ENCODE results near the gene AQP6.

Gene AQP6

DNA sequence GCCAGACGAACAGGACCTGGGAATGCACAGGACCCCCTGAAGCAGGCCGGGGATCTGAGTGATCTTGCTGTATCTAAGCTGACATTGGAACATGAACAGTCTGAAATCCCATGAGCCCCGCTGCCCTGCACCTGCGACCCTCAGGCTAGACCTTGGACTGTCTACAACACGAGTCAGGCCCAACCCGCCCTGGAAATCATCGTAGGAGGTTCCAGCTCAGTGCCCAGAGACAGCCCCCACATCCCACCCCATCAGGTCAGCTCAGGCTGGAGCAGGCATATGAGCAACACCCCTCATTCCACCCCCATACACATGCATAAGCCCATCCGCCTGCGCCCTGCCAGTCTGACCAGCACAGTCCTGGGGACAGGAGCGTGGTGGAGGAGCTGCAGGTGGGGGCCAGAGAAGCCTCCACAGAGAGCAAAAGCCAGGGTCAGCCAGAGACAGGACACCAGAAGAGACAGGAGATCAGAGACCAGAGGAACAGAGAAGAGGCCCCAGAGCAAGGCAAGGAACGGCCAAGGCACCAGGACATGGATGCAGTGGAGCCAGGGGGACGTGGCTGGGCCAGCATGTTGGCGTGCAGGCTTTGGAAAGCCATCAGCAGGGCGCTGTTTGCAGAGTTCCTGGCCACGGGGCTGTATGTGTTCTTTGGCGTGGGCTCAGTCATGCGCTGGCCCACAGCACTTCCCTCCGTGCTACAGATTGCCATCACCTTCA lies at the start of gene AQP6:
TSS of gene AQP6 (plus strand) at position 307 of the 720 bp plus-strand sequence. CDS start at position 534, 227 bp downstream.
- DNase-seq: no peak

GRCh38 chr12:49923035-49923644 lies 49.6 kb upstream of the AQP6 start:
- no peak for DNase-seq

DNA sequence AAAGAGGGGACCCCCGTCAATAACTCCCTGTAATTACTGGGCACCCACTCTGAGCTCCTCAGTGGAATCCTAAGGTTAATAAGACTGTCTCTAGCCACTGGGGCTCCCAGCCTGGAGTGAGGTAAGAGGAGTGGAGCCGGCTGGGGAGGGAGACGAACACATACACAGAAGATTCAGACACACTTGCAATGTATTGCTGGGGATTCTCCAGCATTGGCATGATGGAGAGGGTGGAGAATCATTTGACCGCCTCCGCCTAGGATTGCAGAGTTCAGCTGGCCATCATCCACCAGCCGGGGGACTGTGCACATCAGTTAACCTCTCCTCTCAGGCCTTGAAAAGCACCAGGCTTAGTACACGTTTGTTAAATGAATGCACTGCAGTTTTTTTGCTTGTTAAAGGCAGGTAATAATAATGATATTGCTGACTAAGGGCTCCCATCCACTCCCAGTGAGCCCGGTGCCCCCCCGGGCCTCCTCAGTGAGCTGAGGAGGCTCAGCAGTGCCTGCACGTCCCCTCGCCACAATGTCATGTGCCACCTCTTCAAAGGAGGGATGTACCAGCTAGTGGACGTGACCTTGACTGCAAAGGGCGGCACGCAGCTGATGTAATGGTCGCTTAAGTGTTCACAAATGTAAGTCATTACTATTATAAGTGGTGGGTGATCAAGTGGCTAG lies 48.7 kb upstream of the AQP6 start:
- no peak for DNase-seq

- no peak for DNase-seq
Measured at GRCh38 chr12:49924628-49925246, 48.0 kb upstream of the AQP6 start.

DNA sequence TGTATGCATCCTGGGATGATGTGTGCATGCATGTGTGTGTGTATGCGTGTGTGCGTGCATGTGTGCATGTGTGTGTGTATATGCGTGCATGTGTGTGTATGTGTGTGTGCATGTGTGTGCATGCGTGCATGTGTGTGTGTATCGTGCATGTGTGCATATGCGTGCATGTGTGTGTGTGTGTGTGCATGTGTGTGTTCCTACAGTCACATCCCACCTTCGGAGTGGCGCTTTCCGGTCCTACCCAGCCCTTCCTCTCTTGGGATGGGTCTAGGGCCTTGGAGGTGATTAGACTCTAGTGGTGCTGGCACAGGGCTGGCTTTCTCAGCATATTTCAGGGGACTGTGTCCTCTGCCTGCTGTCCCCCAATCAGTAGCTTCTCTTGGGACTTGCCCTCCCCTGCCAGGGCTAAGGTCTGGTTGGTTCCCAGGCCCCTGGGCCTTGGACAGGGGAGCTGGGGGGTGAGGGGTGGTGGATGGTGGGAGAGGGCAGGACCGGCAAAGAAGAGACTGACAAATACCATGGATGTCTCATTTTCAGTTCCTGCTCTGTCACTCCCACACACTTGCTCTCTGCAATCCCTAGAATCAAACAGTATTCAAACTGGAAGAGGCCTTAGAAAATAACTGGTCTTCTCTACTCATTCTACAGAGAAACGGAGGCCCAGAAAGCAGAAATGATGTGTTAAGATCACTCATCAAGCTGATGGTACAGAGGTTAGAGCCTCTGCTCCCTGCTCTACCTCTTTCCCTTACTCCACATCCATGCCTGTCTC lies 47.1 kb upstream of the AQP6 start:
- DNase-seq: no peak

- DNase-seq: no peak
Measured at GRCh38 chr12:49928471-49928870, 44.3 kb upstream of the AQP6 start.

GRCh38 chr12:49929581-49929980 lies 43.2 kb upstream of the AQP6 start:
- DNase-seq: no peak

DNA sequence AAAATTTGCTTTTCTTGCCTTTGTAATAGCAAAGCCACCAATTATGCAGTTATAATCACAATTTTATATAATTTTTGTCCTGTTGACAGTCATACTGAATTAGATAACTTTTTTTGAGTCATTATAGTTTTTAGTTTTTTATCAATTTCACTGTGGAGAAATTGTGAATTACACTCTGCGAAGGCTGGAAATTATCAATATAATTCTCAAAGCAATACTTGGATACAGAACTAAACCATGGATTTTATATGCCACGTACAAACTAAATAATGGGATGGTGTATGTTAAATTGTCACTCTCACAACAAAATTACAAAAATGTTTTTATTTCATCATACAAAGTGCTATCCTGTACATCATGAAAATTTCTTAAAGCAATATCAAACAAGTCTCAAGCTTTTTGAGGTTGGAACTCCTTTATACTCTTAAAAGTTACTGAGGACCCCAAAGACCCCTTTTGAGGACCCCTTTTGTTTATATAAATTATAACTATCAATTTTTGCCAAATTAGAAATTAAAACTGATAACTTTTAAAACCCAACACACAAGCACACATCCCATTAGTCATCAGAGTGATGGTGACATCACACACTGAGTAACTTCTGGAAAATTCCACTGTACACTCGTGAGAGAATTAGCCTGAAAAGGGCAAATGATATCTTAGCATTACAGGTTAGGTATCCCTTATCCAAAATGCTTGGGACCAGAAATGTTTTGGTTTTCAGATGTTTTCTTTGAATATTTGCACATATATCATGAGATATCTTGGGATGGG lies 42.0 kb upstream of the AQP6 start:
- DNase-seq: no peak

GRCh38 chr12:49932023-49932422 lies 40.7 kb upstream of the AQP6 start:
- DNase-seq: no peak

- DNase-seq: no peak
Measured at GRCh38 chr12:49932533-49933130, 40.1 kb upstream of the AQP6 start.

DNA sequence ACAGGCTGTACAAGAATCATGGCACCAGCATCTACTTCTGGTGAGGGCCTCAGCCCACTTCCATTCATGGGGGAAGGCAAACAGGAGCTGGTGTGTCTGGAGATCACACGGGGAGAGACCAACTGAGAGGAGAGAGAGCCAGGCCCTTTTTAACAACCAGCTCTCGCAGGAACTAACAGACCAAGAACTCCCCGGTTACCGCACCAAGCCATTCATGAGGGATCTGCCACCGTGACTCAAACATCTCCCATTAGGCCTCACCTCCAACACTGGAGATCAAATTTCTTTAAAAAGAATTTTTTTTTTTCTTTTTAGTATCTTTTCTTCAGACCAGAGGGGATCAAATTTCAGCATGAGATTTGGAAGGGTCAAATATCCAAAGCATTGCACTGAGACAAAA lies 39.0 kb upstream of the AQP6 start:
- no peak for DNase-seq

- DNase-seq: no peak
Measured at GRCh38 chr12:49934505-49934904, 38.2 kb upstream of the AQP6 start.

- DNase-seq: no peak
Measured at GRCh38 chr12:49936925-49937324, 35.8 kb upstream of the AQP6 start.

GRCh38 chr12:49937639-49938300 lies 35.0 kb upstream of the AQP6 start:
- DNase-seq: no peak

DNA sequence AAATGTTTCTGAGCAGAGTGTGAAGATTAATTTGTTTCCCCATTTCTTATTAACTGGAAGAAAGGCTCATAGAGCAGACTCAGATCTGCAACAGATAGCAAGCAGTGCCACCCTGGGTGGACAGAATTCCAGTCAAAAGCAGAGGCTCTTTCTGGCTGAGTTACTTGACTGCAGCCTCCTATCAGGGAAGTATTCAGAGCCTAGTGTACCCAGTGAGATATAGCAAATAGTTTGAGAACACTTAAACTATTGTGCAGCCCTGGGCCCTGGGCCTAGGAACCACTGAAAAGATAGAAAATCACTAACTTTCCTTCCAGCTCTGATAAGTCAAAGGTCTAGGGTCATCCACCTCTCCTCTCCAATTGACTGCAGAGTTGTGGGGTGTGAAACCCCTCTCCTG lies 33.4 kb upstream of the AQP6 start:
- no peak for DNase-seq

GRCh38 chr12:49939707-49940106 lies 33.0 kb upstream of the AQP6 start:
- no peak for DNase-seq

- no peak for DNase-seq
Measured at GRCh38 chr12:49941556-49942511, 30.9 kb upstream of the AQP6 start.

- no peak for DNase-seq
Measured at GRCh38 chr12:49942512-49942893, 30.2 kb upstream of the AQP6 start.

GRCh38 chr12:49942921-49943624 lies 29.7 kb upstream of the AQP6 start:
- DNase-seq: peak; percentile 12

All from CD4-positive, alpha-beta T cell treated with Interleukin-21 for 1 hour (primary cell).